Neural cell (in vitro differentiated cells): ENCODE data around the gene GAS7.

Experiments used
- CTCF ChIP-seq: fragments of 450-650 bp; IDR thresholded peaks from 2 replicates; pipeline ENCODE4 v1.5.1; 2014; ENCODE audit warnings: antibody characterized with exemption, mild to moderate bottlenecking, moderate library complexity; ENCODE audit not compliant: poor library complexity, severe bottlenecking
- EP300 ChIP-seq: fragments of 450-650 bp; conservative IDR thresholded peaks from 2 replicates; pipeline ENCODE4 v1.6.1; 2014; ENCODE audit warnings: antibody characterized with exemption, mild to moderate bottlenecking, moderate library complexity; ENCODE audit not compliant: poor library complexity, severe bottlenecking

- no peak for TF ChIP-seq EP300
- TF ChIP-seq CTCF = no peak
Observed at GRCh38 chr17:10081571-10082169, 116.7 kb downstream of the GAS7 start.
